Thoracic aorta (tissue), 2 donors: ENCODE measurements around the gene SKAP2. TPM values are rescaled to one million over a fixed set of nuclear protein-coding genes. Genes with fewer than 3 reads are reported as not detected.
"Not testable (repeated sequence)": the region's sequence is repeated elsewhere in the genome, so short reads cannot be mapped to it uniquely, and the experiment has no call there.

ENCODE experiments used
- ATAC-seq: fragments of 150-250 bp; one replicate; pipeline ENCODE4 v1.8.0; 2017; ENCODE audit warnings: low read depth; ENCODE audit not compliant: insufficient number of reproducible peaks, low FRiP score
- DNase-seq: peaks from one replicate; pipeline ENCODE4 v3.0.0-alpha.2; 2020; ENCODE audit warnings: low spot score
- H3K27ac ChIP-seq, 2 donors: fragments of 200-600 bp; sonication (generic); 1 replicate in 1 of 2; 2 replicates in 1 of 2; pipeline ENCODE4 v1.5.1; 2016; ENCODE audit warnings: mild to moderate bottlenecking in 2 of 2, moderate library complexity in 2 of 2
- H3K27me3 ChIP-seq: fragments of 200-600 bp; sonication (generic); replicated peaks from 2 replicates; pipeline ENCODE4 v1.6.0; 2016; ENCODE audit warnings: mild to moderate bottlenecking; ENCODE audit not compliant: insufficient read depth
- H3K36me3 ChIP-seq: fragments of 200-600 bp; sonication (generic); one replicate; pipeline ENCODE4 v1.5.1; 2016
- H3K4me1 ChIP-seq, 2 donors: fragments of 200-600 bp; sonication (generic); 1 replicate in 1 of 2; 2 replicates in 1 of 2; pipeline versions ENCODE4 v1.5.1 to v1.6.0; 2016; ENCODE audit warnings: low read depth in 2 of 2, mild to moderate bottlenecking in 1 of 2; ENCODE audit not compliant: control insufficient read depth in 1 of 2
- H3K4me3 ChIP-seq: fragments of 200-600 bp; sonication (generic); 2 replicates; pipeline ENCODE4 v1.5.1; 2016; ENCODE audit warnings: mild to moderate bottlenecking
- H3K9me3 ChIP-seq: fragments of 200-600 bp; sonication (generic); 2 replicates; pipeline ENCODE4 v1.5.1; 2016
- total RNA-seq, 2 donors: library from RNA; depleted of rRNA; stranded (reverse); fragments of >200 nt; gene quantifications; one replicate each; pipeline versions ENCODE4 v1.1.0 to v1.2.3, GENCODE V29; 2016
- TF ChIP-seq, protein P1 (sequence below): fragments of 200-600 bp; sonication (generic); IDR thresholded peaks from one replicate; pipeline ENCODE4 v1.5.1; 2019; ENCODE audit warnings: antibody characterized with exemption

The SKAP2 gene
- total RNA-seq, 2 donors from 2014 or later = 16.6 to 29.0 TPM

DNA sequence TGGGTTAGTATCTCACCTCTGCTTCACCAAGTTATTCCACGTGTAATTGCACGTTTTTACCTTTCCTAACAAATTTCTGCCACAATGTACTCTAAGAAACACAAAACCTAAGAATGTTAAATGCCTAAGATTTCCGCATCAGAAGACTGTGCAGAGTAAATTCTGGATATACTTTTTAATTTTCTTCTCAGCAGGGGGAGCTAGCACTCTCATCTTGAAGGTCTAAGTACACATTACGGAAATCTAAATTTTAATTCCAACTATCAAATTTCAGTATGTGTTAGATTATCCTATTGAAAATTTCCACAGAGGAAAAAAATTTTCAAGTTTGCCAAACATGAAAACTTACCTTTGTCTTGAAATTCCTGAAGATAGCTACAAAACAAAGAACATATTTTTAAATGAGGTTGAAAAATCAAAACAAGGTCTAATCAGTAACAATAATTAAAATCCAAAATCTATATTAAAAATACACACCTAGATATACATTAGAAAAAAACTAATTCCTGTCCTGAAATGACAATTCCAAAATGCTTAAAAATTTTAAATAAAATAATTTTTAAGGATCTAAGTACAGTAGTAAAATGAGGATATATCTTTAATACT lies 10.5 kb downstream of the SKAP2 start:
- H3K4me3 ChIP-seq = no peak overlapping the region
- H3K27ac ChIP-seq = no peak overlapping the region
- DNase-seq = no peak
- no peak for ATAC-seq
- H3K4me1 ChIP-seq = no peaks in the 10 kb centered on the region
- TF ChIP-seq, protein P1, sequence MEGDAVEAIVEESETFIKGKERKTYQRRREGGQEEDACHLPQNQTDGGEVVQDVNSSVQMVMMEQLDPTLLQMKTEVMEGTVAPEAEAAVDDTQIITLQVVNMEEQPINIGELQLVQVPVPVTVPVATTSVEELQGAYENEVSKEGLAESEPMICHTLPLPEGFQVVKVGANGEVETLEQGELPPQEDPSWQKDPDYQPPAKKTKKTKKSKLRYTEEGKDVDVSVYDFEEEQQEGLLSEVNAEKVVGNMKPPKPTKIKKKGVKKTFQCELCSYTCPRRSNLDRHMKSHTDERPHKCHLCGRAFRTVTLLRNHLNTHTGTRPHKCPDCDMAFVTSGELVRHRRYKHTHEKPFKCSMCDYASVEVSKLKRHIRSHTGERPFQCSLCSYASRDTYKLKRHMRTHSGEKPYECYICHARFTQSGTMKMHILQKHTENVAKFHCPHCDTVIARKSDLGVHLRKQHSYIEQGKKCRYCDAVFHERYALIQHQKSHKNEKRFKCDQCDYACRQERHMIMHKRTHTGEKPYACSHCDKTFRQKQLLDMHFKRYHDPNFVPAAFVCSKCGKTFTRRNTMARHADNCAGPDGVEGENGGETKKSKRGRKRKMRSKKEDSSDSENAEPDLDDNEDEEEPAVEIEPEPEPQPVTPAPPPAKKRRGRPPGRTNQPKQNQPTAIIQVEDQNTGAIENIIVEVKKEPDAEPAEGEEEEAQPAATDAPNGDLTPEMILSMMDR = peak; percentile 63
- no peaks in the 10 kb centered on the region for H3K36me3 ChIP-seq
- H3K9me3 ChIP-seq = no peaks in the 10 kb centered on the region
- H3K27me3 ChIP-seq = no peaks in the 10 kb centered on the region

DNA sequence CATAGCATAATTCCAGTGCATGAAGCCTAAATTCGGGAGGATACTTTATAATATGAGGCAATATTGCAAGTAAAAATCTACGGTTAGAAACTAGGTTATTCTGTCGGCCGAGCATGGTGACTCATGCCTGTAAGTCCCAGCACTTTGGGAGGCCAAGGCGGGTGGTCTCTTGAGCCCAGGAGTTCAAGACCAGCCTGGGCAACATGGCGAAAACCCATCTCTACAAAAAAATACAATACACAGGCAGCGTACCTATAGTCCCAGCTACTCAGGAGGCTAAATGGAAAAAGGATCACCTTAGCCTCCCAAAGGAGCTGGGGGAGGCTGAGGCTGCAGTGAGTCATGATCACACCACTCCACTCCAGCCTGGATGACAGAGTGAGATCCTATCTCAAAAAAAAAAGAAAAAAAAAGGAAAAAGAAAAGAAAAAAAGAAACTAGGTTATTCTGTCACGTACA lies 14.2 kb downstream of the SKAP2 start:
- Histone ChIP-seq H3K4me1 (no peaks in the 10 kb centered on the region), H3K27me3 (no peaks in the 10 kb centered on the region), H3K9me3 (no peaks in the 10 kb centered on the region), H3K36me3 (no peaks in the 10 kb centered on the region), H3K27ac (no peak overlapping the region), H3K4me3 (no peak overlapping the region)
- TF ChIP-seq, protein P1 = no peak
- ATAC-seq (no peak), DNase-seq (no peak)

DNA sequence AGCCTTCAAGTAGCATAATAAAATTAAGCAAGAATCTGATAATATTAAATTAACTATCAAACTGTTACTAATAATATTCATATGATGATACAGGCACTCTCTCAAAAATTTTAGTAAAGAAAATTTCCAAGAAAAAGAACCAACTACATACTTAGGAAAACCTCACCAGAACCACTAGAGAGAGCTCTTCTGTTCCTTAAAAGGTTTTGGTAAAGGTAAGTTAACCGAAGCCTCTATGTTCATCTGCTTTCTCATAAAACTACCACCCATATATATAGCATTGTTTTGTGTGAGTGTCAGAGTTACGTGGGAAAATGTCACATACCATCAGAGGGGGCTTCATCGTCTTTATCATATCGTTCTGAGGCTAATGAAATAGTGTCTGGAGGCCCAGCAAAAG lies 20.7 kb downstream of the SKAP2 start:
- H3K27ac ChIP-seq = no peak overlapping the region
- ATAC-seq = no peak
- H3K36me3 ChIP-seq = peaks cover 2% of the 10 kb centered on the region

DNA sequence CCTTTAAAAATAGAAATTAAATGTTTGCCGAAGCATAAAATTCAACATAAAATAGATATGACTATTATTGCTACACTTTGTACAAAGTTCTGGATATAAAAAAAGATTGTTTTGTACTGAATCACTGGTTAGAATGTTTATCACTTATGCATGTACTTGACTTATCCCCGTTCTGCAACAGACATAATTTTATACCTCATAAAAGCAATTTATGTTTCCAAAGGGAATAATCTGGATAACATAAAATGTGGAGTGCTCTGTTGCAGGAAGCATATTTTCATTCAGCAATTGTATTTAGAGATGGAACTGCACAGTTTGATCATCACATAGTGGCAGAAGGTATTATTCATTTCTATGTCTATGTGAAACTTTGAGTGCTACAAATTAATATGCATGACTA lies 21.5 kb downstream of the SKAP2 start:
- no peaks in the 10 kb centered on the region for H3K4me1 ChIP-seq
- no peak for DNase-seq
- TF ChIP-seq, protein P1 = no peak
- no peaks in the 10 kb centered on the region for H3K9me3 ChIP-seq
- no peak overlapping the region for H3K4me3 ChIP-seq
- H3K36me3 ChIP-seq = peaks cover 2% of the 10 kb centered on the region
- H3K27ac ChIP-seq = no peak overlapping the region
- no peaks in the 10 kb centered on the region for H3K27me3 ChIP-seq
- ATAC-seq = no peak

More for the DNA sequence above, 20.7 kb downstream of the SKAP2 start:
- TF ChIP-seq, protein P1 = no peak
- no peak overlapping the region for H3K4me3 ChIP-seq
- no peaks in the 10 kb centered on the region for H3K9me3 ChIP-seq
- no peaks in the 10 kb centered on the region for H3K4me1 ChIP-seq
- no peak for DNase-seq
- no peaks in the 10 kb centered on the region for H3K27me3 ChIP-seq

DNA sequence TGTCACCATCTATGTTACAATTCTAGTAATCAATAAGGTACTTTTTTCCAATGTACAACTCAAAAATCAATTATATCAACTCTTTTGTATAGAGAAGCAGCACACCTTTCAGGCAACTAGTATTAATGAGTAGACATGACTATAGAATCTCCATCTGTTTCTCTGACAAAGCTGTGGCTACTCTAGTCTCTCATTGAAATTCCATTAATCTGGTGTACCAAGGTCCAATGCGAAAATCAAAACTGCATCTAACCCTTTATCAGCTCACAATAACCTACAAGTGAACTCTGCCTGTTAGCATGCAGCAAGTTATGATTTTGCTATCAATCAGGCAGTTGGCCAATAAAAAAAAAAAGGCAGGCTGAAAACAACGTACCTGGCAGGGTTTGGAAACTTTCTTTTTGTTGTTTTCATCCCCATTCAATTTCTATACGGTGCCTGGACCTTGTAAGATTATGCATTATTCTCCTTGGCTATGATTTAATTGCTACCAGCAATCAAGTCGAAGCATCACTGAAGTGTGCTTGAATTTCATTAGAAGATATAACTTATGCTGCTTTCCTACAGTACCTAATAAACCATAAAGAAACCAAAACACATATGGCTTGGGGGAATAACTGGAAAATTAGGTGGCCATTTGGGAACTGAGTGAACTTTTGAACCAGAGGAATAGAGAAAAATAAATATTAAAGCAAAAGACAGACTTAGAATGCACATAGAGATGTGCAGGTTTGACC lies 23.2 kb downstream of the SKAP2 start:
- DNase-seq (no peak), ATAC-seq (no peak)
- H3K27ac ChIP-seq = no peak overlapping the region
- no peaks in the 10 kb centered on the region for H3K27me3 ChIP-seq
- H3K36me3 ChIP-seq = peaks cover 2% of the 10 kb centered on the region
- no peak overlapping the region for H3K4me3 ChIP-seq
- H3K9me3 ChIP-seq = no peaks in the 10 kb centered on the region
- no peaks in the 10 kb centered on the region for H3K4me1 ChIP-seq
- TF ChIP-seq, protein P1 = no peak

DNA sequence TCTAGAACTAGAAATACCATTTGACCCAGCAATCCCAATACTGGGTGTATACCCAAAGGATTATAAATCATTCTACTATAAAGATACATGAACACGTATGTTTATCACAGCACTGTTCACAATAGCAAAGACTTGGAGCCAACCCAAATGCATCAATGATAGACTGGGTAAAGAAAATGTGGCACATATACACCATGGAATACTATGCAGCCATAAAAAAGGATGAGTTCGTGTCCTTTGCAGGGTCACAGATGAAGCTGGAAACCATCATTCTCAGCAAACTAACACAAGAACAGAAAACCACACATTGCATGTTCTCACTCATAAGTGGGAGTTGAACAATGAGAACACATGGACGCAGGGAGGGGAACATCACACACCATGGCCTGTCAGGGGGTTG lies 27.6 kb downstream of the SKAP2 start:
- H3K27ac ChIP-seq, H3K4me1 ChIP-seq, H3K4me3 ChIP-seq, H3K9me3 ChIP-seq, H3K27me3 ChIP-seq, DNase-seq, H3K36me3 ChIP-seq, ATAC-seq: not testable (repeated sequence)
